Vagina (tissue), 2 donors: ENCODE results near the gene RNPEP.

Source experiments
- CTCF ChIP-seq, 3 experiments: fragments of 450-650 bp in 2 of 3; fragments of 200-600 bp in 1 of 3; sonication (generic) in 1 of 3; IDR thresholded peaks; one replicate each; pipeline ENCODE4 v1.5.1; 2017 to 2019; ENCODE audit warnings: antibody characterized with exemption in 3 of 3, mild to moderate bottlenecking in 2 of 3, moderate library complexity in 2 of 3
- POLR2A ChIP-seq, 2 donors: fragments of 450-650 bp; IDR thresholded peaks; one replicate each; pipeline ENCODE4 v1.6.1; 2017; ENCODE audit warnings: antibody characterized with exemption in 2 of 2, mild to moderate bottlenecking in 2 of 2, moderate library complexity in 2 of 2
- POLR2AphosphoS5 ChIP-seq, 2 donors: sonication (generic); formaldehyde crosslinking; IDR thresholded peaks; one replicate each; pipeline ENCODE4 v1.9.0; 2017; ENCODE audit warnings: antibody characterized with exemption in 2 of 2, mild to moderate bottlenecking in 2 of 2, low read depth in 1 of 2; ENCODE audit not compliant: insufficient read depth in 1 of 2

- TF ChIP-seq CTCF (IDR thresholded peaks at IDR 0.05), result no peak
- no peak for TF ChIP-seq POLR2AphosphoS5 (IDR thresholded peaks at IDR 0.05; ENCODE audit: insufficient read depth in 1 of 2, low read depth in 1 of 2)
- TF ChIP-seq POLR2A (IDR thresholded peaks at IDR 0.05), result no peak
Measured at GRCh38 chr1:201964261-201964660, 18.2 kb upstream of the RNPEP start.
